Neural cell (in vitro differentiated cells): ENCODE measurements around the gene JADE1. TPM values are rescaled to one million over a fixed set of nuclear protein-coding genes. Genes with fewer than 3 reads are reported as not detected.

Source experiments
- H2AFZ ChIP-seq: fragments of 200-600, 300-800 bp; sonication (generic), shearing (Covaris generic); 2 replicates; pipeline ENCODE4 v1.6.0; 2014; ENCODE audit warnings: low read depth, mild to moderate bottlenecking, antibody characterized with exemption, low read length, moderate library complexity
- H3F3A ChIP-seq: fragments of 200-600 bp; shearing (Covaris generic); 2 replicates; pipeline ENCODE4 v1.6.1; 2016; ENCODE audit warnings: mild to moderate bottlenecking, moderate library complexity, mixed read lengths, antibody characterized with exemption, low read length; ENCODE audit not compliant: insufficient read depth, poor library complexity, severe bottlenecking
- H3K27ac ChIP-seq: fragments of 200-600, 300-800 bp; sonication (generic), shearing (Covaris generic); 2 replicates; pipeline ENCODE4 v1.5.1; 2014; ENCODE audit warnings: mild to moderate bottlenecking, low read length, moderate library complexity
- H3K27me3 ChIP-seq: fragments of 300-800, 200-600 bp; sonication (generic), shearing (Covaris generic); 2 replicates; pipeline ENCODE4 v1.6.0; 2014; ENCODE audit warnings: mild to moderate bottlenecking, low read depth, low read length, moderate library complexity; ENCODE audit not compliant: insufficient read depth
- H3K36me3 ChIP-seq: fragments of 300-800, 200-600 bp; sonication (generic), shearing (Covaris generic); 2 replicates; pipeline ENCODE4 v1.5.1; 2014; ENCODE audit warnings: mild to moderate bottlenecking, antibody characterized with exemption, low read length, moderate library complexity; ENCODE audit not compliant: insufficient read depth
- H3K4me2 ChIP-seq: fragments of 300-800, 200-600 bp; sonication (generic), shearing (Covaris generic); 2 replicates; pipeline ENCODE4 v1.6.0; 2014; ENCODE audit warnings: mild to moderate bottlenecking, low read length
- H3K4me3 ChIP-seq: fragments of 300-800, 200-600 bp; sonication (generic), shearing (Covaris generic); 2 replicates; pipeline ENCODE4 v1.5.1; 2014; ENCODE audit warnings: mild to moderate bottlenecking, low read length, moderate library complexity
- H3K79me2 ChIP-seq: fragments of 200-600 bp; shearing (Covaris generic); replicated peaks from 2 replicates; pipeline ENCODE4 v1.6.0; 2014; ENCODE audit warnings: mild to moderate bottlenecking, low read length, moderate library complexity; ENCODE audit not compliant: insufficient read depth
- H3K9ac ChIP-seq: fragments of 300-800, 200-600 bp; sonication (generic), shearing (Covaris generic); 2 replicates; pipeline ENCODE4 v1.6.1; 2016; ENCODE audit warnings: mild to moderate bottlenecking, low read length, mixed read lengths
- H3K9me2 ChIP-seq: fragments of 200-600 bp; shearing (Covaris generic); 2 replicates; pipeline ENCODE4 v1.6.1; 2016; ENCODE audit warnings: mild to moderate bottlenecking, low read length, mixed read lengths; ENCODE audit not compliant: insufficient read depth
- H3K9me3 ChIP-seq: fragments of 200-600, 300-800 bp; sonication (generic), shearing (Covaris generic); 2 replicates; pipeline ENCODE4 v1.6.1; 2016; ENCODE audit warnings: mild to moderate bottlenecking, mixed run types, low read length, moderate library complexity, mixed read lengths
- H4K20me1 ChIP-seq: fragments of 200-600 bp; shearing (Covaris generic); 2 replicates; pipeline ENCODE4 v1.6.1; 2016; ENCODE audit warnings: mild to moderate bottlenecking, mixed run types; ENCODE audit not compliant: insufficient read depth
- EP300 ChIP-seq: fragments of 450-650 bp; conservative IDR thresholded peaks from 2 replicates; pipeline ENCODE4 v1.6.1; 2014; ENCODE audit warnings: antibody characterized with exemption, mild to moderate bottlenecking, moderate library complexity; ENCODE audit not compliant: poor library complexity, severe bottlenecking
- EZH2 ChIP-seq: fragments of 200-600, 300-800 bp; shearing (Covaris generic), sonication (generic); IDR thresholded peaks from 2 replicates; pipeline ENCODE4 v1.6.1; 2014; ENCODE audit warnings: antibody characterized with exemption, low read length, borderline replicate concordance, mild to moderate bottlenecking; ENCODE audit not compliant: insufficient read depth, poor library complexity, severe bottlenecking
- MXI1 ChIP-seq: fragments of 450-650 bp; conservative IDR thresholded peaks from 2 replicates; pipeline ENCODE4 v1.6.1; 2014; ENCODE audit warnings: antibody characterized with exemption, mild to moderate bottlenecking; ENCODE audit not compliant: poor library complexity, severe bottlenecking
- POLR2AphosphoS5 ChIP-seq: IDR thresholded peaks from 2 replicates; pipeline ENCODE4 v1.6.1; 2012
- RAD21 ChIP-seq: fragments of 450-650 bp; conservative IDR thresholded peaks from 2 replicates; pipeline ENCODE4 v1.6.1; 2014; ENCODE audit warnings: antibody characterized with exemption, mild to moderate bottlenecking, moderate library complexity
- SMC3 ChIP-seq: fragments of 450-650 bp; conservative IDR thresholded peaks from 2 replicates; pipeline ENCODE4 v1.6.1; 2014; ENCODE audit warnings: antibody characterized with exemption, mild to moderate bottlenecking, moderate library complexity; ENCODE audit not compliant: poor library complexity
- TAF1 ChIP-seq: IDR thresholded peaks from 2 replicates; pipeline ENCODE4 v1.6.1; 2012; ENCODE audit warnings: low read depth
- polyA plus RNA-seq: library from polyadenylated mRNA; depleted of rRNA; stranded (reverse); fragments of >200 nt; gene quantifications from 2 replicates; pipeline ENCODE4 v1.2.3, GENCODE V29; 2014
- TF ChIP-seq, protein P1 (sequence below): IDR thresholded peaks from 2 replicates; pipeline ENCODE4 v1.6.1; 2012; ENCODE audit warnings: borderline replicate concordance
- TF ChIP-seq, protein P2 (sequence below): fragments of 450-650 bp; IDR thresholded peaks from 2 replicates; pipeline ENCODE4 v1.5.1; 2014; ENCODE audit warnings: antibody characterized with exemption, mild to moderate bottlenecking, moderate library complexity; ENCODE audit not compliant: poor library complexity, severe bottlenecking

Gene JADE1
- polyA plus RNA-seq, 1 donor from 2014 or later: 14.5 TPM

DNA sequence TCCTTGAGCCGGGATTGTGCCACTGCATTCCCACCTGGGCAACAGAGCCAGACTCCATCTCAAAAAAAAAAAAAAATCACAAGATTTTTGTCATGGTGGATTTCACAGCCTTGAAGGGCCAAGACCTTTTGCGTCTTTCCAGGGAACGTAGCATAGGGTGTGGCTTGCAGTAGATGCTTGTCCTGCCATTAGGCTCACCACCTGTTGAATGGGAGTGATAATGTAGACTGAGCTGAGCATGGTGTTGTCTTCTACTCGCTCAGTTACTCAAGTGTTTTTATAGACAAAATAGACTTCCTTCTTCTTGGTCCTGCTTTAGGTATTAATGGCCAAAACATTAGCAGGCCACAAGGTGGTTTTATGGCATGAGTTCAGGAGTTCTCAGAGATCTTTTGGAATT, 40.8 kb downstream of the JADE1 start:
- Histone ChIP-seq H3K4me2 (no peak overlapping the region), H3K9ac (no peak overlapping the region), H3K9me3 (no peaks in the 10 kb centered on the region), H3K79me2 (no peaks in the 10 kb centered on the region), H3K27me3 (no peaks in the 10 kb centered on the region), H3K4me3 (no peak overlapping the region), H3K36me3 (no peaks in the 10 kb centered on the region), H3F3A (no peaks in the 10 kb centered on the region), H2AFZ (no peak overlapping the region), H3K27ac (no peak overlapping the region), H4K20me1 (no peaks in the 10 kb centered on the region), H3K9me2 (no peaks in the 10 kb centered on the region)
- TF ChIP-seq, protein P1, sequence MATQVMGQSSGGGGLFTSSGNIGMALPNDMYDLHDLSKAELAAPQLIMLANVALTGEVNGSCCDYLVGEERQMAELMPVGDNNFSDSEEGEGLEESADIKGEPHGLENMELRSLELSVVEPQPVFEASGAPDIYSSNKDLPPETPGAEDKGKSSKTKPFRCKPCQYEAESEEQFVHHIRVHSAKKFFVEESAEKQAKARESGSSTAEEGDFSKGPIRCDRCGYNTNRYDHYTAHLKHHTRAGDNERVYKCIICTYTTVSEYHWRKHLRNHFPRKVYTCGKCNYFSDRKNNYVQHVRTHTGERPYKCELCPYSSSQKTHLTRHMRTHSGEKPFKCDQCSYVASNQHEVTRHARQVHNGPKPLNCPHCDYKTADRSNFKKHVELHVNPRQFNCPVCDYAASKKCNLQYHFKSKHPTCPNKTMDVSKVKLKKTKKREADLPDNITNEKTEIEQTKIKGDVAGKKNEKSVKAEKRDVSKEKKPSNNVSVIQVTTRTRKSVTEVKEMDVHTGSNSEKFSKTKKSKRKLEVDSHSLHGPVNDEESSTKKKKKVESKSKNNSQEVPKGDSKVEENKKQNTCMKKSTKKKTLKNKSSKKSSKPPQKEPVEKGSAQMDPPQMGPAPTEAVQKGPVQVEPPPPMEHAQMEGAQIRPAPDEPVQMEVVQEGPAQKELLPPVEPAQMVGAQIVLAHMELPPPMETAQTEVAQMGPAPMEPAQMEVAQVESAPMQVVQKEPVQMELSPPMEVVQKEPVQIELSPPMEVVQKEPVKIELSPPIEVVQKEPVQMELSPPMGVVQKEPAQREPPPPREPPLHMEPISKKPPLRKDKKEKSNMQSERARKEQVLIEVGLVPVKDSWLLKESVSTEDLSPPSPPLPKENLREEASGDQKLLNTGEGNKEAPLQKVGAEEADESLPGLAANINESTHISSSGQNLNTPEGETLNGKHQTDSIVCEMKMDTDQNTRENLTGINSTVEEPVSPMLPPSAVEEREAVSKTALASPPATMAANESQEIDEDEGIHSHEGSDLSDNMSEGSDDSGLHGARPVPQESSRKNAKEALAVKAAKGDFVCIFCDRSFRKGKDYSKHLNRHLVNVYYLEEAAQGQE: no peak

DNA sequence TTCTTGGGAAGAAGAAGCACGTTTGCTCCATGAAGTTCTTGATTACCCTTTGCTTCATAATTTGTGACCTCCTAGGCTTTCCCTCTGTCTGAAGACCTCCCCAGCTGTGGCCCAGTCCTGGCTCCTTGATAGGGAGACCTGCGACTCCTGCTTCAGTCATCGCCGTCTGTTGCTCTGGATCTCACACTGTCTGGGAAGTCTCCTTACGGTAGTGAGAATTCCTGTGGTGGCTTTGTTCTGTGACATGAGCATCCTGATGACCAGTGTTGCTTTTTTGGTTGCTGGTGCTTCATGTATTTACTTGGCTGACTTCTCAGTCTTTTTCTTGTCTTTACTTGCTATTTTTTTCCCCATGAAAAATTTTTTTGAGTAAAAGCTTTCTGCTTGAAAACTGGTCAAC, 44.2 kb downstream of the JADE1 start:
- TF ChIP-seq, protein P2, sequence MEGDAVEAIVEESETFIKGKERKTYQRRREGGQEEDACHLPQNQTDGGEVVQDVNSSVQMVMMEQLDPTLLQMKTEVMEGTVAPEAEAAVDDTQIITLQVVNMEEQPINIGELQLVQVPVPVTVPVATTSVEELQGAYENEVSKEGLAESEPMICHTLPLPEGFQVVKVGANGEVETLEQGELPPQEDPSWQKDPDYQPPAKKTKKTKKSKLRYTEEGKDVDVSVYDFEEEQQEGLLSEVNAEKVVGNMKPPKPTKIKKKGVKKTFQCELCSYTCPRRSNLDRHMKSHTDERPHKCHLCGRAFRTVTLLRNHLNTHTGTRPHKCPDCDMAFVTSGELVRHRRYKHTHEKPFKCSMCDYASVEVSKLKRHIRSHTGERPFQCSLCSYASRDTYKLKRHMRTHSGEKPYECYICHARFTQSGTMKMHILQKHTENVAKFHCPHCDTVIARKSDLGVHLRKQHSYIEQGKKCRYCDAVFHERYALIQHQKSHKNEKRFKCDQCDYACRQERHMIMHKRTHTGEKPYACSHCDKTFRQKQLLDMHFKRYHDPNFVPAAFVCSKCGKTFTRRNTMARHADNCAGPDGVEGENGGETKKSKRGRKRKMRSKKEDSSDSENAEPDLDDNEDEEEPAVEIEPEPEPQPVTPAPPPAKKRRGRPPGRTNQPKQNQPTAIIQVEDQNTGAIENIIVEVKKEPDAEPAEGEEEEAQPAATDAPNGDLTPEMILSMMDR: no peak
- TF ChIP-seq TAF1 (no peak), POLR2AphosphoS5 (no peak), SMC3 (no peak), EP300 (no peak), RAD21 (no peak), EZH2 (no peak), MXI1 (no peak)
- TF ChIP-seq, protein P1: no peak
- Histone ChIP-seq H3F3A (no peaks in the 10 kb centered on the region), H3K9ac (no peak overlapping the region), H3K9me3 (no peaks in the 10 kb centered on the region), H4K20me1 (no peaks in the 10 kb centered on the region), H3K9me2 (no peaks in the 10 kb centered on the region), H3K4me3 (no peak overlapping the region), H3K27me3 (no peaks in the 10 kb centered on the region), H2AFZ (no peak overlapping the region), H3K36me3 (no peaks in the 10 kb centered on the region), H3K4me2 (no peak overlapping the region), H3K79me2 (no peaks in the 10 kb centered on the region), H3K27ac (no peak overlapping the region)
